GM23338 (cell line): Measurements from ENCODE around the gene TMEM209. TPM values are rescaled to one million over a fixed set of nuclear protein-coding genes. Genes with fewer than 3 reads are reported as not detected.
A peak's percentile ranks its signal among the peaks of the same experiment; 100 is the strongest.
"Not testable (repeated sequence)": the region's sequence is repeated elsewhere in the genome, so short reads cannot be mapped to it uniquely, and the experiment has no call there.

Experiments used
- ATAC-seq: fragments of 200-7000 bp; cut with Tn5 transposase; 3 replicates; pipeline ENCODE4 v1.9.1; 2020
- DNase-seq: peaks from one replicate; pipeline ENCODE4 v3.0.0-alpha.2; 2015; ENCODE audit warnings: low spot score
- H2AFZ ChIP-seq: fragments of 200-600 bp; sonication (generic); 2 replicates; pipeline ENCODE4 v1.8.0; 2016; ENCODE audit warnings: antibody characterized with exemption, mild to moderate bottlenecking, moderate library complexity
- H3F3A ChIP-seq: fragments of 200-600 bp; sonication (generic); replicated peaks from 2 replicates; pipeline ENCODE4 v1.8.0; 2017; ENCODE audit warnings: antibody characterized with exemption, mixed run types, low read depth
- H3K27ac ChIP-seq: fragments of 200-600 bp; sonication (generic); 2 replicates; pipeline ENCODE4 v1.6.1; 2016; ENCODE audit warnings: low read depth
- H3K27me3 ChIP-seq: fragments of 200-600 bp; sonication (generic); 2 replicates; pipeline ENCODE4 v1.8.0; 2016; ENCODE audit warnings: mild to moderate bottlenecking, mixed run types, moderate library complexity; ENCODE audit not compliant: insufficient read depth
- H3K36me3 ChIP-seq: fragments of 200-600 bp; sonication (generic); 2 replicates; pipeline ENCODE4 v1.8.0; 2016; ENCODE audit warnings: mild to moderate bottlenecking; ENCODE audit not compliant: insufficient read depth
- H3K4me1 ChIP-seq: fragments of 200-600 bp; sonication (generic); 2 replicates; pipeline ENCODE4 v1.8.0; 2016; ENCODE audit warnings: mild to moderate bottlenecking, moderate library complexity; ENCODE audit not compliant: insufficient read depth
- H3K4me2 ChIP-seq: fragments of 200-600 bp; sonication (generic); 2 replicates; pipeline ENCODE4 v1.7.1; 2017; ENCODE audit warnings: mixed run types
- H3K4me3 ChIP-seq: fragments of 200-600 bp; sonication (generic); 2 replicates; pipeline ENCODE4 v1.6.1; 2016; ENCODE audit warnings: mixed run types
- H3K79me2 ChIP-seq: fragments of 200-600 bp; sonication (generic); replicated peaks from 2 replicates; pipeline ENCODE4 v1.8.0; 2017; ENCODE audit warnings: mild to moderate bottlenecking; ENCODE audit not compliant: insufficient read depth
- H3K9me2 ChIP-seq: fragments of 200-600 bp; sonication (generic); 2 replicates; pipeline ENCODE4 v1.8.0; 2017; ENCODE audit not compliant: insufficient read depth
- H4K20me1 ChIP-seq: fragments of 200-600 bp; sonication (generic); replicated peaks from 2 replicates; pipeline ENCODE4 v1.8.0; 2017; ENCODE audit warnings: mild to moderate bottlenecking; ENCODE audit not compliant: insufficient read depth
- H3K27ac Mint-ChIP-seq: 2 replicates; pipeline ENCODE4 v1.8.0; 2020; ENCODE audit warnings: inconsistent platforms, mild to moderate bottlenecking, moderate library complexity, mixed read lengths
- H3K27me3 Mint-ChIP-seq: 3 replicates; pipeline ENCODE4 v1.8.0; 2022; ENCODE audit warnings: low read depth, mild to moderate bottlenecking, moderate library complexity, mixed read lengths, inconsistent platforms; ENCODE audit not compliant: insufficient read depth, poor library complexity
- H3K36me3 Mint-ChIP-seq: 3 replicates; pipeline ENCODE4 v1.8.0; 2021; ENCODE audit warnings: low read depth, mild to moderate bottlenecking, inconsistent platforms, moderate library complexity, mixed read lengths
- H3K4me1 Mint-ChIP-seq: 3 replicates; pipeline ENCODE4 v1.8.0; 2020; ENCODE audit warnings: mild to moderate bottlenecking, inconsistent platforms, mixed read lengths
- H3K4me3 Mint-ChIP-seq: 3 replicates; pipeline ENCODE4 v1.8.0; 2021; ENCODE audit warnings: moderate library complexity, mild to moderate bottlenecking, inconsistent platforms, mixed read lengths
- H3K9me3 Mint-ChIP-seq: 3 replicates; pipeline ENCODE4 v1.8.0; 2020; ENCODE audit warnings: moderate library complexity, mild to moderate bottlenecking, inconsistent platforms, mixed read lengths
- NANOG ChIP-seq: IDR thresholded peaks from 2 replicates; pipeline ENCODE4 v1.6.1; 2016; ENCODE audit warnings: antibody characterized with exemption, borderline replicate concordance
- POLR2AphosphoS5 ChIP-seq: IDR thresholded peaks from 2 replicates; pipeline ENCODE4 v1.6.1; 2016; ENCODE audit warnings: antibody characterized with exemption, low read depth
- polyA plus RNA-seq: library from polyadenylated mRNA; unstranded; fragments of >200 nt; fragmentation: Nextera tagmentation; extraction: Ambion mirVana; gene quantifications from 2 replicates; pipeline ENCODE4 v1.2.1, GENCODE V29; 2016
- total RNA-seq: library from RNA; depleted of rRNA; stranded (reverse); fragments of >200 nt; shearing (Covaris generic); gene quantifications from 2 replicates; pipeline ENCODE4 v1.2.3, GENCODE V29; 2014
- TF ChIP-seq, protein P1 (sequence below): fragments of 250-450 bp; sonication (Bioruptor Pico); IDR thresholded peaks from 2 replicates; pipeline ENCODE4 v1.5.0; 2020; ENCODE audit warnings: mild to moderate bottlenecking, moderate library complexity
- TF ChIP-seq, protein P2 (sequence below): IDR thresholded peaks from 2 replicates; pipeline ENCODE4 v1.6.1; 2016; ENCODE audit warnings: antibody characterized with exemption
- TF ChIP-seq, protein P3 (sequence below): IDR thresholded peaks from one replicate; pipeline ENCODE4 v1.6.1; 2018; ENCODE audit warnings: antibody characterized with exemption; ENCODE audit not compliant: unreplicated experiment

TMEM209 gene
- total and polyA plus RNA-seq, 2 experiments from 2014 or later: 18.6 to 26.2 TPM

DNA sequence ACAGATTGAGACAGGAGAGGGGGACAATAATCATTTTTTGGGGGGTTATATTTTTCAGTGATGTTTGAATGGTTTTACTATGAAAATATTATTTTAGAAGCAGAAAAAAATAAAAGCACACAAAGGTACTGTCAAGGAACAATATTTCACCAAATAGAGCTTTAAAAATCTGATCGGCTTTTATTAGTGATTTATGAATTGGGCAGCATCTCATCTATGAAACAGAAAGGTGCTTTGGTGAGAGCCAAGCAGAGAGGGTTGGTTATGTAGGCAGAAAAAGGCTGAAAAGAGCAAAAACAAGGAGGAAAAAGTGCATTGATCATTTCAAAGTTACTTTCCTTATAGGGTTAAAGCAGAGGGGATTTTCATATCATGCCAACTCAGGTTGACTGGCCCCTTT lies 35.0 kb upstream of the TMEM209 start (continued):
- TF ChIP-seq, protein P1, sequence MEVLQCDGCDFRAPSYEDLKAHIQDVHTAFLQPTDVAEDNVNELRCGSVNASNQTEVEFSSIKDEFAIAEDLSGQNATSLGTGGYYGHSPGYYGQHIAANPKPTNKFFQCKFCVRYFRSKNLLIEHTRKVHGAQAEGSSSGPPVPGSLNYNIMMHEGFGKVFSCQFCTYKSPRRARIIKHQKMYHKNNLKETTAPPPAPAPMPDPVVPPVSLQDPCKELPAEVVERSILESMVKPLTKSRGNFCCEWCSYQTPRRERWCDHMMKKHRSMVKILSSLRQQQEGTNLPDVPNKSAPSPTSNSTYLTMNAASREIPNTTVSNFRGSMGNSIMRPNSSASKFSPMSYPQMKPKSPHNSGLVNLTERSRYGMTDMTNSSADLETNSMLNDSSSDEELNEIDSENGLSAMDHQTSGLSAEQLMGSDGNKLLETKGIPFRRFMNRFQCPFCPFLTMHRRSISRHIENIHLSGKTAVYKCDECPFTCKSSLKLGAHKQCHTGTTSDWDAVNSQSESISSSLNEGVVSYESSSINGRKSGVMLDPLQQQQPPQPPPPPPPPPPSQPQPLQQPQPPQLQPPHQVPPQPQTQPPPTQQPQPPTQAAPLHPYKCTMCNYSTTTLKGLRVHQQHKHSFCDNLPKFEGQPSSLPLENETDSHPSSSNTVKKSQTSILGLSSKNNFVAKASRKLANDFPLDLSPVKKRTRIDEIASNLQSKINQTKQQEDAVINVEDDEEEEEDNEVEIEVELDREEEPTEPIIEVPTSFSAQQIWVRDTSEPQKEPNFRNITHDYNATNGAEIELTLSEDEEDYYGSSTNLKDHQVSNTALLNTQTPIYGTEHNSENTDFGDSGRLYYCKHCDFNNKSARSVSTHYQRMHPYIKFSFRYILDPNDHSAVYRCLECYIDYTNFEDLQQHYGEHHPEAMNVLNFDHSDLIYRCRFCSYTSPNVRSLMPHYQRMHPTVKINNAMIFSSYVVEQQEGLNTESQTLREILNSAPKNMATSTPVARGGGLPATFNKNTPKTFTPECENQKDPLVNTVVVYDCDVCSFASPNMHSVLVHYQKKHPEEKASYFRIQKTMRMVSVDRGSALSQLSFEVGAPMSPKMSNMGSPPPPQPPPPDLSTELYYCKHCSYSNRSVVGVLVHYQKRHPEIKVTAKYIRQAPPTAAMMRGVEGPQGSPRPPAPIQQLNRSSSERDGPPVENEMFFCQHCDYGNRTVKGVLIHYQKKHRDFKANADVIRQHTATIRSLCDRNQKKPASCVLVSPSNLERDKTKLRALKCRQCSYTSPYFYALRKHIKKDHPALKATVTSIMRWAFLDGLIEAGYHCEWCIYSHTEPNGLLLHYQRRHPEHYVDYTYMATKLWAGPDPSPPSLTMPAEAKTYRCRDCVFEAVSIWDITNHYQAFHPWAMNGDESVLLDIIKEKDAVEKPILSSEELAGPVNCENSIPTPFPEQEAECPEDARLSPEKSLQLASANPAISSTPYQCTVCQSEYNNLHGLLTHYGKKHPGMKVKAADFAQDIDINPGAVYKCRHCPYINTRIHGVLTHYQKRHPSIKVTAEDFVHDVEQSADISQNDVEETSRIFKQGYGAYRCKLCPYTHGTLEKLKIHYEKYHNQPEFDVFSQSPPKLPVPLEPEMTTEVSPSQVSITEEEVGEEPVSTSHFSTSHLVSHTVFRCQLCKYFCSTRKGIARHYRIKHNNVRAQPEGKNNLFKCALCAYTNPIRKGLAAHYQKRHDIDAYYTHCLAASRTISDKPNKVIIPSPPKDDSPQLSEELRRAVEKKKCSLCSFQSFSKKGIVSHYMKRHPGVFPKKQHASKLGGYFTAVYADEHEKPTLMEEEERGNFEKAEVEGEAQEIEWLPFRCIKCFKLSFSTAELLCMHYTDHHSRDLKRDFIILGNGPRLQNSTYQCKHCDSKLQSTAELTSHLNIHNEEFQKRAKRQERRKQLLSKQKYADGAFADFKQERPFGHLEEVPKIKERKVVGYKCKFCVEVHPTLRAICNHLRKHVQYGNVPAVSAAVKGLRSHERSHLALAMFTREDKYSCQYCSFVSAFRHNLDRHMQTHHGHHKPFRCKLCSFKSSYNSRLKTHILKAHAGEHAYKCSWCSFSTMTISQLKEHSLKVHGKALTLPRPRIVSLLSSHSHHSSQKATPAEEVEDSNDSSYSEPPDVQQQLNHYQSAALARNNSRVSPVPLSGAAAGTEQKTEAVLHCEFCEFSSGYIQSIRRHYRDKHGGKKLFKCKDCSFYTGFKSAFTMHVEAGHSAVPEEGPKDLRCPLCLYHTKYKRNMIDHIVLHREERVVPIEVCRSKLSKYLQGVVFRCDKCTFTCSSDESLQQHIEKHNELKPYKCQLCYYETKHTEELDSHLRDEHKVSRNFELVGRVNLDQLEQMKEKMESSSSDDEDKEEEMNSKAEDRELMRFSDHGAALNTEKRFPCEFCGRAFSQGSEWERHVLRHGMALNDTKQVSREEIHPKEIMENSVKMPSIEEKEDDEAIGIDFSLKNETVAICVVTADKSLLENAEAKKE (CRISPR knock-in tag): no peak
- TF ChIP-seq, protein P2, sequence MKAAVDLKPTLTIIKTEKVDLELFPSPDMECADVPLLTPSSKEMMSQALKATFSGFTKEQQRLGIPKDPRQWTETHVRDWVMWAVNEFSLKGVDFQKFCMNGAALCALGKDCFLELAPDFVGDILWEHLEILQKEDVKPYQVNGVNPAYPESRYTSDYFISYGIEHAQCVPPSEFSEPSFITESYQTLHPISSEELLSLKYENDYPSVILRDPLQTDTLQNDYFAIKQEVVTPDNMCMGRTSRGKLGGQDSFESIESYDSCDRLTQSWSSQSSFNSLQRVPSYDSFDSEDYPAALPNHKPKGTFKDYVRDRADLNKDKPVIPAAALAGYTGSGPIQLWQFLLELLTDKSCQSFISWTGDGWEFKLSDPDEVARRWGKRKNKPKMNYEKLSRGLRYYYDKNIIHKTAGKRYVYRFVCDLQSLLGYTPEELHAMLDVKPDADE: no peak
- TF ChIP-seq POLR2AphosphoS5: no peak

DNA sequence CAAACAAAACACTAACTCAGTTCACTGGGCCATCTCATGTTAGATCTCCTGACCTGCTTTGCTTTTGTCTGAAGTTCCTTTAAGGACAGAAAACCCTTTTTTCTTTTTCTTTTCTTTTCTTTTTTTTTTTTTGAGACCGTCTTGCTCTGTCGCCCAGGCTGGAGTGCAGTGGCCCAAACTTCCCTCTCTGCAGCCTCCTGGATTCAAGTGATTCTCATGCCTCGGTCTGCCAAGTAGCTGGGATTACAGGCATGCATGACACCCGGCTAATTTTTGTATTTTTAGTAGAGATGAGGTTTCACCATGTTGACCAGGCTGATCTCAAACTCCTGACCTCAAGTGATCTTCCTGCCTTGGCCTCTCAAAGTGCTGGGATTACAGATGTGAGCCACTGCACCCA lies 31.2 kb upstream of the TMEM209 start:
- H3K27ac ChIP-seq, H3K4me3 Mint-ChIP-seq, H3F3A ChIP-seq, H3K4me1 ChIP-seq, H3K9me2 ChIP-seq, H3K4me2 ChIP-seq, H3K36me3 ChIP-seq, H3K36me3 Mint-ChIP-seq, ATAC-seq, DNase-seq, H3K4me1 Mint-ChIP-seq, H3K27ac Mint-ChIP-seq, H4K20me1 ChIP-seq, H3K4me3 ChIP-seq, H3K9me3 Mint-ChIP-seq, H3K27me3 Mint-ChIP-seq, H3K27me3 ChIP-seq, H3K79me2 ChIP-seq: not testable (repeated sequence)
- peak overlapping the region; percentile 16; the same call in 1 of the 2 replicates for H2AFZ ChIP-seq

DNA sequence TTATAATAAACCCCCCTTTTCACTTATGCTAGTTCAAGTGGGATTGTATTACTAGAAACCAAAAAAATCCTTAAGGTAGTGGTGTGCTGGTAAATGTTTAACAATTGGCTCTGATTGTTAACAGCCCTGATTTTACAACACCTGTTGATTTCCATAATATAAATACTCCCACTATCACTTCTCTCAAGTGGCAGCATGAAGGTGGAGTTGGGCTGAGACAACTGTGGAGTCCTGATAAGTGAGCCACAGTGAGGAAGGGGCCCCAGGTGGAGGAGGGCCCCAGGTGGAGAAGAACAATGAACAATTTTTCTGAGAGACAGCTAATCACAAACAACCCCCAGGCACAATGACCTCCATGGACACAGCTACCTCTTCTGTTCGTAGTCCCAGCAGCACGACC lies 28.9 kb upstream of the TMEM209 start:
- Histone ChIP-seq H3K27me3 (no peaks in the 10 kb centered on the region), H3K4me2 (no peak overlapping the region), H4K20me1 (no peaks in the 10 kb centered on the region), H3K4me3 (no peak overlapping the region), H3K9me2 (no peaks in the 10 kb centered on the region), H3K36me3 (no peaks in the 10 kb centered on the region), H3F3A (no peaks in the 10 kb centered on the region), H3K27ac (no peak overlapping the region), H3K79me2 (no peaks in the 10 kb centered on the region), H2AFZ (no peak overlapping the region), H3K4me1 (no peaks in the 10 kb centered on the region)
- H3K4me3 Mint-ChIP-seq: no peak overlapping the region
- H3K4me1 Mint-ChIP-seq: no peaks in the 10 kb centered on the region; the same call in 2 of the 3 replicates
- H3K27ac Mint-ChIP-seq: no peak overlapping the region
- H3K27me3 Mint-ChIP-seq: peaks cover 8% of the 10 kb centered on the region
- ATAC-seq: no peak
- DNase-seq: no peak
- H3K36me3 Mint-ChIP-seq: no peaks in the 10 kb centered on the region; the same call in 2 of the 3 replicates
- H3K9me3 Mint-ChIP-seq: peaks cover 4% of the 10 kb centered on the region; the same call in 2 of the 3 replicates
- TF ChIP-seq, protein P3, sequence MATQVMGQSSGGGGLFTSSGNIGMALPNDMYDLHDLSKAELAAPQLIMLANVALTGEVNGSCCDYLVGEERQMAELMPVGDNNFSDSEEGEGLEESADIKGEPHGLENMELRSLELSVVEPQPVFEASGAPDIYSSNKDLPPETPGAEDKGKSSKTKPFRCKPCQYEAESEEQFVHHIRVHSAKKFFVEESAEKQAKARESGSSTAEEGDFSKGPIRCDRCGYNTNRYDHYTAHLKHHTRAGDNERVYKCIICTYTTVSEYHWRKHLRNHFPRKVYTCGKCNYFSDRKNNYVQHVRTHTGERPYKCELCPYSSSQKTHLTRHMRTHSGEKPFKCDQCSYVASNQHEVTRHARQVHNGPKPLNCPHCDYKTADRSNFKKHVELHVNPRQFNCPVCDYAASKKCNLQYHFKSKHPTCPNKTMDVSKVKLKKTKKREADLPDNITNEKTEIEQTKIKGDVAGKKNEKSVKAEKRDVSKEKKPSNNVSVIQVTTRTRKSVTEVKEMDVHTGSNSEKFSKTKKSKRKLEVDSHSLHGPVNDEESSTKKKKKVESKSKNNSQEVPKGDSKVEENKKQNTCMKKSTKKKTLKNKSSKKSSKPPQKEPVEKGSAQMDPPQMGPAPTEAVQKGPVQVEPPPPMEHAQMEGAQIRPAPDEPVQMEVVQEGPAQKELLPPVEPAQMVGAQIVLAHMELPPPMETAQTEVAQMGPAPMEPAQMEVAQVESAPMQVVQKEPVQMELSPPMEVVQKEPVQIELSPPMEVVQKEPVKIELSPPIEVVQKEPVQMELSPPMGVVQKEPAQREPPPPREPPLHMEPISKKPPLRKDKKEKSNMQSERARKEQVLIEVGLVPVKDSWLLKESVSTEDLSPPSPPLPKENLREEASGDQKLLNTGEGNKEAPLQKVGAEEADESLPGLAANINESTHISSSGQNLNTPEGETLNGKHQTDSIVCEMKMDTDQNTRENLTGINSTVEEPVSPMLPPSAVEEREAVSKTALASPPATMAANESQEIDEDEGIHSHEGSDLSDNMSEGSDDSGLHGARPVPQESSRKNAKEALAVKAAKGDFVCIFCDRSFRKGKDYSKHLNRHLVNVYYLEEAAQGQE: no peak
- no peak for TF ChIP-seq NANOG
